H9 (cell line): ENCODE data around the gene SRPX. TPM values are rescaled to one million over a fixed set of nuclear protein-coding genes. Genes with fewer than 3 reads are reported as not detected.

Source experiments
- DNase-seq: peaks from one replicate; pipeline ENCODE4 v3.0.0-alpha.2; 2017
- H2AFZ ChIP-seq: one replicate; pipeline ENCODE4 v1.6.1; 2013; ENCODE audit warnings: mild to moderate bottlenecking, low read length, control low read depth, moderate library complexity
- H2AK5ac ChIP-seq: 2 replicates; pipeline ENCODE4 v1.6.1; 2013; ENCODE audit warnings: low read length, control low read depth, mixed read lengths; ENCODE audit not compliant: insufficient read length
- H2BK120ac ChIP-seq: one replicate; pipeline ENCODE4 v1.6.1; 2013; ENCODE audit warnings: low read depth, mild to moderate bottlenecking, low read length, control low read depth, inconsistent platforms; ENCODE audit not compliant: poor library complexity, severe bottlenecking
- H2BK12ac ChIP-seq: 2 replicates; pipeline ENCODE4 v1.6.1; 2013; ENCODE audit warnings: low read length, control low read depth, mixed read lengths, low read depth; ENCODE audit not compliant: insufficient read length
- H2BK15ac ChIP-seq: 2 replicates; pipeline ENCODE4 v1.6.1; 2013; ENCODE audit warnings: low read depth, low read length, control low read depth
- H2BK20ac ChIP-seq: one replicate; pipeline ENCODE4 v1.6.1; 2013; ENCODE audit warnings: low read depth, mild to moderate bottlenecking, low read length, control low read depth, inconsistent platforms; ENCODE audit not compliant: poor library complexity, severe bottlenecking
- H2BK5ac ChIP-seq: 2 replicates; pipeline ENCODE4 v1.6.1; 2013; ENCODE audit warnings: low read length, control low read depth, mixed read lengths; ENCODE audit not compliant: insufficient read length
- H3K14ac ChIP-seq: 2 replicates; pipeline ENCODE4 v1.6.1; 2013; ENCODE audit warnings: low read length, control low read depth; ENCODE audit not compliant: insufficient read depth
- H3K18ac ChIP-seq: 2 replicates; pipeline ENCODE4 v1.6.1; 2013; ENCODE audit warnings: low read depth, mild to moderate bottlenecking, mixed read lengths, low read length, control low read depth; ENCODE audit not compliant: insufficient read length
- H3K23ac ChIP-seq: 2 replicates; pipeline ENCODE4 v1.6.1; 2013; ENCODE audit warnings: low read length, control low read depth, mixed read lengths, low read depth; ENCODE audit not compliant: insufficient read length
- H3K23me2 ChIP-seq: 2 replicates; pipeline ENCODE4 v1.6.1; 2013; ENCODE audit warnings: low read depth, mild to moderate bottlenecking, mixed read lengths, low read length, control low read depth; ENCODE audit not compliant: insufficient read length, poor library complexity, severe bottlenecking
- H3K27ac ChIP-seq: 2 replicates; pipeline ENCODE4 v1.5.1; 2013; ENCODE audit warnings: low read length, control low read depth, mixed read lengths, low read depth; ENCODE audit not compliant: insufficient read length
- H3K27me3 ChIP-seq: 2 replicates; pipeline ENCODE4 v1.6.1; 2013; ENCODE audit warnings: low read length, control low read depth, inconsistent platforms; ENCODE audit not compliant: insufficient read depth
- H3K4ac ChIP-seq: 2 replicates; pipeline ENCODE4 v1.6.1; 2013; ENCODE audit warnings: low read depth, mild to moderate bottlenecking, control low read depth, inconsistent platforms, low read length, moderate library complexity
- H3K4me1 ChIP-seq: 2 replicates; pipeline ENCODE4 v1.6.1; 2013; ENCODE audit warnings: low read length, control low read depth, inconsistent platforms; ENCODE audit not compliant: insufficient read depth
- H3K4me2 ChIP-seq: 2 replicates; pipeline ENCODE4 v1.6.1; 2013; ENCODE audit warnings: low read length, control low read depth, mixed read lengths; ENCODE audit not compliant: insufficient read length, insufficient read depth
- H3K56ac ChIP-seq: 2 replicates; pipeline ENCODE4 v1.6.1; 2013; ENCODE audit warnings: low read depth, mild to moderate bottlenecking, mixed read lengths, low read length, control low read depth; ENCODE audit not compliant: insufficient read length
- H3K79me1 ChIP-seq: 2 replicates; pipeline ENCODE4 v1.6.1; 2013; ENCODE audit warnings: low read depth, mild to moderate bottlenecking, moderate library complexity, low read length, control low read depth, inconsistent platforms; ENCODE audit not compliant: insufficient read depth, poor library complexity, severe bottlenecking
- H3K79me2 ChIP-seq: 2 replicates; pipeline ENCODE4 v1.6.1; 2013; ENCODE audit warnings: low read length, control low read depth, inconsistent platforms; ENCODE audit not compliant: insufficient read depth
- H3K9ac ChIP-seq: 2 replicates; pipeline ENCODE4 v1.6.1; 2013; ENCODE audit warnings: low read length, control low read depth, mixed read lengths; ENCODE audit not compliant: insufficient read length; ENCODE audit errors: extremely low read depth
- H3K9me3 ChIP-seq: one replicate; pipeline ENCODE4 v1.6.1; 2013; ENCODE audit warnings: low read depth, low read length, inconsistent platforms; ENCODE audit not compliant: control insufficient read depth
- H3T11ph ChIP-seq: one replicate; pipeline ENCODE4 v1.6.1; 2013; ENCODE audit warnings: mild to moderate bottlenecking, low read length, control low read depth, inconsistent platforms
- H4K20me1 ChIP-seq: one replicate; pipeline ENCODE4 v1.6.1; 2013; ENCODE audit not compliant: control insufficient read depth, insufficient read length, insufficient read depth
- H4K5ac ChIP-seq: 2 replicates; pipeline ENCODE4 v1.6.1; 2013; ENCODE audit warnings: low read depth, mild to moderate bottlenecking, mixed read lengths, low read length, control low read depth; ENCODE audit not compliant: insufficient read length
- H4K8ac ChIP-seq: replicated peaks from 2 replicates; pipeline ENCODE4 v1.6.1; 2013; ENCODE audit warnings: low read length, control low read depth, mixed read lengths, low read depth; ENCODE audit not compliant: insufficient read length
- H4K91ac ChIP-seq: 2 replicates; pipeline ENCODE4 v1.6.1; 2013; ENCODE audit warnings: low read depth, mild to moderate bottlenecking, moderate library complexity, mixed read lengths, low read length, control low read depth; ENCODE audit not compliant: insufficient read length
- H3K27ac Mint-ChIP-seq, 3 experiments: 2 replicates in 2 of 3; 3 replicates in 1 of 3; pipeline ENCODE4 v1.8.0; 2020 to 2021; ENCODE audit warnings: mixed read lengths in 3 of 3, mild to moderate bottlenecking in 1 of 3, moderate library complexity in 1 of 3
- H3K27me3 Mint-ChIP-seq: 2 replicates; pipeline ENCODE4 v1.8.0; 2021; ENCODE audit warnings: low read depth, mild to moderate bottlenecking, moderate library complexity, mixed read lengths
- H3K36me3 Mint-ChIP-seq, 3 experiments: 2 replicates in 2 of 3; 3 replicates in 1 of 3; pipeline ENCODE4 v1.8.0; 2020 to 2021; ENCODE audit warnings: low read depth in 3 of 3, mixed read lengths in 3 of 3; ENCODE audit not compliant: insufficient read depth in 1 of 3
- H3K4me1 Mint-ChIP-seq, 2 experiments: 2 replicates each; pipeline ENCODE4 v1.8.0; 2020; ENCODE audit warnings: mixed read lengths in 2 of 2
- H3K4me3 Mint-ChIP-seq, 2 experiments: 2 replicates in 1 of 2; 3 replicates in 1 of 2; pipeline ENCODE4 v1.8.0; 2020 to 2021; ENCODE audit warnings: mild to moderate bottlenecking in 2 of 2, mixed read lengths in 2 of 2, moderate library complexity in 1 of 2
- H3K9me3 Mint-ChIP-seq, 2 experiments: 2 replicates in 1 of 2; 3 replicates in 1 of 2; pipeline ENCODE4 v1.8.0; 2020; ENCODE audit warnings: mild to moderate bottlenecking in 2 of 2, mixed read lengths in 2 of 2, moderate library complexity in 1 of 2
- CTCF ChIP-seq: fragments of 200-600 bp; sonication (generic); conservative IDR thresholded peaks from 3 replicates; pipeline ENCODE4 v1.8.0; 2021; ENCODE audit warnings: antibody characterized with exemption, mild to moderate bottlenecking
- WGBS: extraction: QIAGEN DNeasy Blood & Tissue Kit; methylation state at CpG from one replicate; pipeline ENCODE4 v1.1.7; 2013; ENCODE audit warnings: missing lambda C conversion rate, low lambda C conversion rate, mixed read lengths; ENCODE audit not compliant: insufficient read length; ENCODE audit errors: extremely low coverage; 5-methylcytosine and 5-hydroxymethylcytosine counted together
- total RNA-seq: library from RNA; stranded (reverse); gene quantifications from 2 replicates; pipeline ENCODE4 v1.2.1, GENCODE V29; 2021

SRPX gene
- total RNA-seq, 1 experiment from 2014 or later = 2.8 TPM

GRCh38 chrX:38142610-38143009 is 78.1 kb downstream of the SRPX start:
- H3K79me2 ChIP-seq = no peaks in the 10 kb centered on the region
- Mint-ChIP-seq H3K4me1 (peaks cover 5 to 9% of the 10 kb centered on the region in 2 experiments; a peak in 3 of 4 replicates), H3K27ac (no peak overlapping the region), H3K4me3 (no peak overlapping the region), H3K36me3 (peaks cover 0 to 3% (median 0%) of the 10 kb centered on the region in 3 experiments; a peak in 3 of 7 replicates), H3K27me3 (no peaks in the 10 kb centered on the region), H3K9me3 (peaks cover 48 to 56% of the 10 kb centered on the region in 2 experiments)
- H4K20me1 ChIP-seq = no peaks in the 10 kb centered on the region
- no peaks in the 10 kb centered on the region for H3K4me1 ChIP-seq
- H3K9ac ChIP-seq = no peak overlapping the region
- DNase-seq = no peak
- no peak overlapping the region for H2AK5ac ChIP-seq
- H3K14ac ChIP-seq = no peak overlapping the region
- H3K27me3 ChIP-seq = no peaks in the 10 kb centered on the region
- no peak overlapping the region for H3K23ac ChIP-seq
- H3K9me3 ChIP-seq = no peaks in the 10 kb centered on the region
- H2AFZ ChIP-seq = no peak overlapping the region
- no peak overlapping the region for H3K27ac ChIP-seq
- H3K4me2 ChIP-seq = no peak overlapping the region
- H2BK5ac ChIP-seq = no peak overlapping the region
- no peak overlapping the region for H3K18ac ChIP-seq
- H2BK20ac ChIP-seq = no peak overlapping the region
- H2BK12ac ChIP-seq = no peak overlapping the region
- H3T11ph ChIP-seq = no peak overlapping the region
- no peak overlapping the region for H4K5ac ChIP-seq
- no peaks in the 10 kb centered on the region for H3K79me1 ChIP-seq
- no peak for TF ChIP-seq CTCF
- no peak overlapping the region for H4K8ac ChIP-seq
- no peak overlapping the region for H2BK15ac ChIP-seq
- H3K4ac ChIP-seq = no peak overlapping the region
- no peak overlapping the region for H4K91ac ChIP-seq
- H2BK120ac ChIP-seq = no peak overlapping the region
- no peaks in the 10 kb centered on the region for H3K23me2 ChIP-seq
- no peak overlapping the region for H3K56ac ChIP-seq
- no CpG with 5 or more reads among the region's 1 CpG for WGBS
